Activated T-helper 2 cell treated with anti-CD3 and anti-CD28 coated beads, Interferon-gamma antibody, Interleukin-2, Interleukin-4, amounts not matched to agents 10 μg/mL and 5 μg/mL and 100 μg/mL, durations not matched to agents 14 hours and 24 hours and 36 hours (primary cell): ENCODE data around the gene RIMBP2. TPM values are rescaled to one million over a fixed set of nuclear protein-coding genes. Genes with fewer than 3 reads are reported as not detected.
"Not testable (repeated sequence)": the region's sequence is repeated elsewhere in the genome, so short reads cannot be mapped to it uniquely, and the experiment has no call there.

Source experiments
- DNase-seq: peaks from one replicate; pipeline ENCODE4 v3.0.0; 2021; ENCODE audit warnings: low spot score
- H3K27ac Mint-ChIP-seq: one replicate; pipeline ENCODE4 v1.8.0; 2021; ENCODE audit warnings: mixed read lengths
- H3K27me3 Mint-ChIP-seq: one replicate; pipeline ENCODE4 v1.8.0; 2021; ENCODE audit warnings: low read depth, mixed read lengths
- H3K36me3 Mint-ChIP-seq: one replicate; pipeline ENCODE4 v1.8.0; 2021; ENCODE audit warnings: low read depth, mixed read lengths
- H3K4me1 Mint-ChIP-seq: one replicate; pipeline ENCODE4 v1.8.0; 2021; ENCODE audit warnings: low read depth, mixed read lengths
- H3K4me3 Mint-ChIP-seq: one replicate; pipeline ENCODE4 v1.8.0; 2021; ENCODE audit warnings: low read depth, mild to moderate bottlenecking, moderate library complexity, mixed read lengths
- H3K9me3 Mint-ChIP-seq: one replicate; pipeline ENCODE4 v1.8.0; 2021; ENCODE audit warnings: mixed read lengths
- intact Hi-C: fragments of 100-400 bp; cut with micrococcal nuclease; formaldehyde crosslinking; loops from one replicate; pipeline ENCODE4 v1.15.1; 2023
- total RNA-seq: library from RNA; stranded (reverse); gene quantifications from 2 replicates; pipeline ENCODE4 v1.2.3, GENCODE V29; 2022

The RIMBP2 gene, protein sequence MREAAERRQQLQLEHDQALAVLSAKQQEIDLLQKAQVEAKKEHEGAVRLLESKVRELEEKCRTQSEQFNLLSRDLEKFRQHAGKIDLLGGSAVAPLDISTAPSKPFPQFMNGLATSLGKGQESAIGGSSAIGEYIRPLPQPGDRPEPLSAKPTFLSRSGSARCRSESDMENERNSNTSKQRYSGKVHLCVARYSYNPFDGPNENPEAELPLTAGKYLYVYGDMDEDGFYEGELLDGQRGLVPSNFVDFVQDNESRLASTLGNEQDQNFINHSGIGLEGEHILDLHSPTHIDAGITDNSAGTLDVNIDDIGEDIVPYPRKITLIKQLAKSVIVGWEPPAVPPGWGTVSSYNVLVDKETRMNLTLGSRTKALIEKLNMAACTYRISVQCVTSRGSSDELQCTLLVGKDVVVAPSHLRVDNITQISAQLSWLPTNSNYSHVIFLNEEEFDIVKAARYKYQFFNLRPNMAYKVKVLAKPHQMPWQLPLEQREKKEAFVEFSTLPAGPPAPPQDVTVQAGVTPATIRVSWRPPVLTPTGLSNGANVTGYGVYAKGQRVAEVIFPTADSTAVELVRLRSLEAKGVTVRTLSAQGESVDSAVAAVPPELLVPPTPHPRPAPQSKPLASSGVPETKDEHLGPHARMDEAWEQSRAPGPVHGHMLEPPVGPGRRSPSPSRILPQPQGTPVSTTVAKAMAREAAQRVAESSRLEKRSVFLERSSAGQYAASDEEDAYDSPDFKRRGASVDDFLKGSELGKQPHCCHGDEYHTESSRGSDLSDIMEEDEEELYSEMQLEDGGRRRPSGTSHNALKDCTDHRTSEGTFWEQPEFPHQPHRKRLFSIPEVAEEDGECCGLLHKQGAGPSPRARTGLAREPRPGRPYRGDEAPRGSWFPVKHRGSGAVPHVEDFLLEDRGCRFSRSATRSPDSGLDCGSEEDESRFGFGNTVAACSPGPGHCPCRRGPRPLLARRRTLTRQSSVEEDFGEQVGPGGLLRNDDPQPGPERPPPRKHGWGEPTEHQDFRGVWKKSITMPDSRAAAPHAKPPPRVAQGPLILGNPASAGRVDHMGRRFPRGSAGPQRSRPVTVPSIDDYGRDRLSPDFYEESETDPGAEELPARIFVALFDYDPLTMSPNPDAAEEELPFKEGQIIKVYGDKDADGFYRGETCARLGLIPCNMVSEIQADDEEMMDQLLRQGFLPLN (N-terminal part only)
- not detected in 2 replicates for total RNA-seq

DNA sequence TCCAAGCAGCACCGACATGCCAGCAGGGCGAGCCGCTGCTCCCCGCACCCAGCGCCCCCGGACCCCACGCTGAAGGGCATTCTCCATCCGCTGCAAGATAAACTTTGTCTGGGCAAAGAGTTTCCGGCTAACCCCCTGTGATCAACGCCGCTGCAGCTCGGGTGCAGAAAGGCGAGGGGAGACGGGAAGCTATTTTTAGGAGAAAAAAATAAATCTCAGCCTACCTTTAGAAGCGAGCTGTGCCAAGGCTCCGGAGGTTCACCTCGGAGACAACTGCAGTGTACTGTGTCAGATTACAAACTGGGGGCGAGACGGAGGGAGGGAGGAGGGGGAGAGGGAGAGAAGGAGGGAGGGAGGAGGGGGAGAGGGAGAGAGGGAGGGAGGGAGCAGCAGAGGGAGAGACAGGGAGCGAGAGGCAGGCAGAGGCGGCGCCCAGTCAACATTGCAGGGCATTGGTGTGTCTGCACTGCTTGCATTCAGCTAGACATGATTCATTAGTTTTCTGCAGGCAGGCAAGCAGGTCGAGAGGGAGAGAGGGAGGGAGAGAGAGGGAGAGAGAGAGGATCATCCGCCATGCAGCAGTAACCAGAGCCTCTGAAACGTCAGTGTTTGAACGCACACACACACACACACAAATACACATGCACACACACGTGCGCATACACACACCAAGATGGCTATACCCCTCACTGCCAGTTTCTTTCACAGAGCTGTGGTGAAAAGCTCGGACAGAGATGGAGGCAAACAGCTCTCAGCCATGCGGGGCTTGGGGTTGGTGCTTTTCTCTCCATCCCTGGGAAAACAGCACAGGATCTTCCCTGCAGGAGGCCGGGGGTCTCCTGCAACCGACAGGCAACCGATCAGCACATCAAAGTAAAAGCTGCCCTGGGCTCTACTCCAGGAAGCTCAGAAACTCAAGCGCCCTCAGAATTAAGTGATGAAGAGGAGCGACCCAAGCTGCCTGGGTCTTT lies at the start of gene RIMBP2:
Gene RIMBP2, minus strand, starts transcription at position 302 of the 971 bp plus-strand sequence. CDS start 237,286 bp downstream, outside the sequence.
- intact Hi-C loops: no loop called here
- H3K27me3 Mint-ChIP-seq: peaks cover 48% of the 10 kb centered on the region
- no peak within 1 kb of the TSS for H3K27ac Mint-ChIP-seq
- no peaks in the 10 kb centered on the region for H3K4me1 Mint-ChIP-seq
- H3K9me3 Mint-ChIP-seq: peaks cover 5% of the 10 kb centered on the region
- H3K4me3 Mint-ChIP-seq: no peak within 1 kb of the TSS
- no peak for DNase-seq
- H3K36me3 Mint-ChIP-seq: no peaks in the 10 kb centered on the region

DNA sequence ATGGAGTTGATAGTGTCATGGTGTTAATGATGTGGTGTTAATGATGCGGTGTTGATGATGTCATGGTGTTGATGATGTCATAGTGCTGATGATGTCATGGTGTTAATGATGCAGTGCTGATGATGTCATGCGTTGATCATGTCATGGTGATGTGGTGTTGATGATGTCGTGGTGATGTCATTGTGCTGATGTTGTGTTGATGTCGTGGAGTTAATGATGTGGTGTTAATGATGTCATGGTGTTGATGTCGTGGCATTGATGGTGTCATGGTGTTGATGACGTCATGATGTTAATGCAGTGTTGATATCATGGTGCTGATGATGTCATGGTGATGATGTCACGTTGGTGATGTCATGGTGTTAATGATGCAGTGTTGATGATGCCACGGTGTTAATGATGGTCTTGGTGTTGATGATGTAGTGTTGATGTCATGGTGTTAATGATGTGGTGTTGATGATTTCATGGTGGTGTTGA lies 49.1 kb upstream of the RIMBP2 start:
- Mint-ChIP-seq H3K9me3 (no peaks in the 10 kb centered on the region), H3K4me1 (peaks cover 2% of the 10 kb centered on the region), H3K36me3 (no peaks in the 10 kb centered on the region), H3K27ac (no peak overlapping the region), H3K4me3 (no peak overlapping the region), H3K27me3 (peaks cover 4% of the 10 kb centered on the region)
- no peak for DNase-seq
- intact Hi-C loops: no loop called here

DNA sequence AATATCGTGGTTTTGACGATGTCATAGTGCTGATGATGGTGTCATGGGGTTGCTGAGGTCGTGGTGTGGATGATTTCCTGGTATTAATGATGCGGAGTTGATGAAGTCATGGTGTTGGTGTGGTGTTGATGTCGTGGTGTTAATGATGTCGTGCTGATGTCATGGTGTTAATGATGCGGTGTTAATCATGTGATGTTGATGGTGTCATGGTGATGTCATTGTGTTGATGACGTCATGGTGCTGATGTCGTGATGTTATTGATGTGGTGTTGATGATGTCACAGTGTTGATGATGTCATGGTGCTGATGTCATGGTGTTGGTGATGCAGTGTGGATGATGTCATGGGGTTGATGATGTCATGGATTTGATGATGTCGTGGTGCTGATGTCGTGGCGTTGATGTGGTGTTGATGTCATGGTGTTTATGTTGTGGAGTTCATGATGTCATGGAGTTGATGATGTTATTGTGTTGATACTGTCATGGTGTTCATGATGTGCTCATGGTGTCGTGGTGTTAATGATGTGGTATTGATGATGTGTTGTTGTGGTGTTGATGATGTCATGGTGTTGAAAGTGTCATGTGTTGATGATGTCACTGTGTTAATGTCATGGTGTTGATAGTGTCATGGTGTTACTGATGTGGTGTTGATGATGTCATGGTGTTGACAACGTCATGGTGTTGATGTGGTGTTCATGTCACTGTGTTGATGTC lies 48.5 kb upstream of the RIMBP2 start:
- H3K27ac Mint-ChIP-seq: no peak overlapping the region
- intact Hi-C loops: loop anchor here (5.0 kb wide), 1 partner anchor 368 kb away; no protein-coding TSS in a partner anchor
- no peaks in the 10 kb centered on the region for H3K9me3 Mint-ChIP-seq
- no peaks in the 10 kb centered on the region for H3K36me3 Mint-ChIP-seq
- peaks cover 4% of the 10 kb centered on the region for H3K27me3 Mint-ChIP-seq
- no peak overlapping the region for H3K4me3 Mint-ChIP-seq
- DNase-seq: peak; percentile 49
- H3K4me1 Mint-ChIP-seq: peaks cover 4% of the 10 kb centered on the region

DNA sequence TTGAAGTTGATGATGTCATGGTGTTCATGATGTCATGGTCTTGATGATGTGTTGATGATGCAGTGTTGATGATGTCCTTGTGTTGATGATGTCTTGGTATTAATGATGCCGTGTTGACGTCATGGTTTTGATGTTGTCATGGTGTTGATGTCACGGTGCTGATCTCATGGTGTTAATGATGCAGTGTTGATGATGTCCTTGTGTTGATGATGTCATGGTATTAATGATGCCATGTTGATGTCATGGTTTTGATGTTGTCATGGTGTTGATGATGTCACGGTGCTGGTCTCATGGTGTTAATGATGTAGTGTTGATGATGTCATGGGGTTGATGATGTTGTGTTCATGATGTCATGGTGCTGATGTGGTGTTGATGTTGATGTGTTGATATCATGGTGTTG lies 48.0 kb upstream of the RIMBP2 start:
- Mint-ChIP-seq H3K9me3 (no peaks in the 10 kb centered on the region), H3K4me3 (no peak overlapping the region), H3K27me3 (peaks cover 4% of the 10 kb centered on the region), H3K4me1 (peaks cover 4% of the 10 kb centered on the region), H3K27ac (no peak overlapping the region), H3K36me3 (no peaks in the 10 kb centered on the region)
- DNase-seq: no peak
- intact Hi-C loops: loop anchor here (5.0 kb wide), 1 partner anchor 368 kb away; no protein-coding TSS in a partner anchor

DNA sequence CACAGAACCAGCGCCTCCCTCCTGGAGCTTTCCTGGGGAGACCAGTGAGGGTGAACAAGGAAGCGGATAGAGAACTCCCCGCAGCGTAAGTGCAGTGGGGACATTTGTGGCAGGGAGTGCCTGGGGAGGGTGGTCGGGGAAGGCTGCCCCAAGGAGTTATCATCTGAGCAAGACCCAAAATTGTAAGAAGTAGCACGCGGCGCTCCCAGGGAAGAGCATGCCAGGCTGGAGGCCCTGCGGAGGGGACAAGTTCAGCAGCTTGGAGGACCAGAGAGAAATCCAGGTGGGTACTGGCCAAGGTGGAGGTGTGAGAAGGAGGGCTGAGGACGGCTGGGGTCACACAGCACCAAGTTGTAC lies 46.2 kb upstream of the RIMBP2 start:
- no peak for DNase-seq
- Mint-ChIP-seq H3K27me3 (no peaks in the 10 kb centered on the region), H3K27ac (no peak overlapping the region), H3K4me1 (peaks cover 4% of the 10 kb centered on the region), H3K36me3 (no peaks in the 10 kb centered on the region), H3K9me3 (no peaks in the 10 kb centered on the region), H3K4me3 (no peak overlapping the region)
- intact Hi-C loops: loop anchor here (5.0 kb wide), 1 partner anchor 370 kb away; no protein-coding TSS in a partner anchor

DNA sequence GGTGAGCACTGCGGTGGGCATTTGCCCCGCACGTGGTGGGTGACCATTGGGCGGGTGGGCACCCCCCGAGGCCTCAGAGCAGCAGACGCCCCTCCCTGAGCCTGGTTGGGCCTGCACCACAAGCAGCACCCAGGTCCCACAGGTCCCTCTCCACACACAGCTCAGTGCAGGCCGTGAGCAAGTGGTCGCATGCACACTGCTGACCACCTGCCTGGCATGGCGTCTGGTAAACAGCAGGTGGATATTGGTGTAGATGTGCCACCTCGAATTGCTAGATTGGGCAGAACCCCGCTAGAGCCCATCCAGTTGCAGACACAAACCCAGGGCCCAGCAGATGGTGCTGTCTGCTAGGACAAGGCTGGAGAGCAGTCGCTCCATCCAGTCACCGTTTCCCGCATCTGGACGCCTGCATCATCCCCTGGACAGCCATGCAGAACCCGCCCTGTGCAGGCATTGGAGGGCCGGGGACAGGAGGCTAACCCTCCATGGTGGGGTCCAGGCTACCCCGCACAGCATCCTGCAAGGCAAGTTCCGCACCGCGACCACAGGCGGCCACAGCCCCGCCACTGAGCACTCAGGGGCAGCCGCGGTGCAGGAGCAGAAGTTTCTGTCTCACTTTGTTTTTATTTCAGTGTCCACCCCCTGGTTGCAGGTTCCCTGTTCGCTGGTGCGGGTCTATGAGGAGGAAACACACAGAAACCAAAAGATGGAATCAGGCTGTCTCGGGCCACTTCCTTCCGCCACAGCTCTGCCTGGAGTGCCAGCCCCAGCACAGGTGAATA lies 45.6 kb upstream of the RIMBP2 start:
- Mint-ChIP-seq H3K9me3 (no peaks in the 10 kb centered on the region), H3K27ac (no peak overlapping the region), H3K4me1 (peaks cover 4% of the 10 kb centered on the region), H3K36me3 (no peaks in the 10 kb centered on the region), H3K27me3 (no peaks in the 10 kb centered on the region), H3K4me3 (no peak overlapping the region)
- DNase-seq: peak; percentile 22
- intact Hi-C loops: loop anchor here (1.0 to 5.0 kb wide), 2 partner anchors 58 to 371 kb away; no protein-coding TSS in a partner anchor

DNA sequence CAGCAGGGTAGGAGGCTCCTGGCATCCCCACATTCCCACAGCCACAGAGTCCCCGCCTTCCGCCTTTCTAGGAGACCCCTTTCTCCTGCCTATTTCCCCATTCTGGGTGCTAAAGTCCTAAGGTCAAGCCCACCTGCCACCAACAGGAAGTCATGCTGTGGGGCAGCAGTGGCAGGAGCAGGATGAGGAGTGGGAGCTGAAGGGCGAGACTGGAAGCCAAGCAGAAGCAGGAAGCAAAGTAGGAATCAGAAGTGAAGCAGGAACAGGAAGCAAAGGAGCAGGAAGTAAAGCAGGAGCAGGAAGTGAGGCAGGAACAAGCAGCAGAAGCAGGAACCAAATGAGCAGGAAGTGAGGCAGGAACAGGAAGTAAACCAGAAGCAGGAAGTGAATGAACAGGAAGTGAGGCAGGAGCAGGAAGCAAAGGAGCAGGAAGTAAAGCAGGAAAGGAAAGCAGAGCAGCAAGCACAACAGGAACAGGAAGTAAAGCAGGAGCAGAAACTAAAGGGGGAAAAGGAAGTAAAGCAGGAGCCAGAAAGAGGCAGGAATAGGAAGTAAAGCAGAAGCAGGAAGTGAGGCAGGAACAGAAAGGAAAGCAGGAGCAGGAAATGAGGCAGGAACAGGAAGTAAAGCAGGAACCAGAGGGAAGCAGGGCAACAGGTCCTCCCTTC lies 38.3 kb upstream of the RIMBP2 start:
- H3K27me3 Mint-ChIP-seq: peaks cover 2% of the 10 kb centered on the region
- peaks cover 7% of the 10 kb centered on the region for H3K9me3 Mint-ChIP-seq
- peaks cover 6% of the 10 kb centered on the region for H3K36me3 Mint-ChIP-seq
- peak overlapping the region; percentile 19 for H3K4me3 Mint-ChIP-seq
- DNase-seq: no peak
- peaks cover 5% of the 10 kb centered on the region for H3K4me1 Mint-ChIP-seq
- peak overlapping the region; percentile 56 for H3K27ac Mint-ChIP-seq
- intact Hi-C loops: no loop called here

DNA sequence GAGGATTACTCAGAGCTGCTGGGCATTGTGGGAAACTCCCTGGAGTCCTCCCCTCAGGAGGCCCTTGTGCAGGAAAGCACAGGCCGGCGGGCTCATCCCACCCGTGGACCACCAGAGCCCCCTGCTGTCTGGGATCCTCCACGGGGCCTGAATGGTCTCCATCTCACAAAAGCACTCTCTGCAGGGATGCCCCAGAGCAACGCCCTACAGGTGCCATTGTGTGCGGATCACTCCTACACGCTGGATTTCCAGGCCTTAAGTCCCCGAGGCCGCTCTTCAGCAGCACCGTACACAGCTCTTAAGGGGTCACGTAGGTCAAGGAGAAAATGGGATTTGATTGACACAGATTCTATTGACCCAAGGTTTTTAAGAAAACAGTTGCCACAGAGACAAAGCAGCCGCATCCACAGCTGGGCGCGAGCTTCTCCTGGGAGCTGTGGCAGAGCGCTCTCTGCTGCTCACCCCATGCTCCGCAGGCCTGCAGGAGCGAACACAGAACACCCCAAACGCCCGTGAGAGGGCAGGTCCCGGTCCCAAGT lies 36.7 kb upstream of the RIMBP2 start:
- H3K36me3 Mint-ChIP-seq: peaks cover 6% of the 10 kb centered on the region
- no peak for DNase-seq
- H3K4me1 Mint-ChIP-seq: peaks cover 6% of the 10 kb centered on the region
- H3K4me3 Mint-ChIP-seq: no peak overlapping the region
- H3K9me3 Mint-ChIP-seq: peaks cover 7% of the 10 kb centered on the region
- no peak overlapping the region for H3K27ac Mint-ChIP-seq
- peaks cover 7% of the 10 kb centered on the region for H3K27me3 Mint-ChIP-seq
- intact Hi-C loops: no loop called here

DNA sequence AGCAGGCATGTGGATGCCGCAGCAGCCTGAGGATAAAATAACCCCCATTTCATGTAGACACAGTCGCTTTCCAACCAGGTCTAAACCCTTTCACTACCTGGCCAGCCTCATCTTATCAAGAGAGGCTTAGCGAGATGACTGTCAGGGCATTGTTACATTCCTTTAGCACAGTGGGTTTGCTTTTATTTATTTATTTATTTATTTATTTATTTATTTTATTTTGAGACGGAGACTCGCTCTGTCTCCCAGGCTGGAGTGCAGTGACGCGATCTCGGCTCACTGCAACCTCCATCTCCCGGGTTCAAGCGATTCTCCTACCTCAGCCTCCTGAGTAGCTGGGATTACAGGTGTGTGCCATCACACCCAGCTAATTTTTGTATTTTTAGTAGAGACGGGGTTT lies 35.9 kb upstream of the RIMBP2 start:
- H3K9me3 Mint-ChIP-seq, H3K4me3 Mint-ChIP-seq, H3K4me1 Mint-ChIP-seq, DNase-seq, intact Hi-C loops, H3K27ac Mint-ChIP-seq, H3K27me3 Mint-ChIP-seq, H3K36me3 Mint-ChIP-seq: not testable (repeated sequence)

DNA sequence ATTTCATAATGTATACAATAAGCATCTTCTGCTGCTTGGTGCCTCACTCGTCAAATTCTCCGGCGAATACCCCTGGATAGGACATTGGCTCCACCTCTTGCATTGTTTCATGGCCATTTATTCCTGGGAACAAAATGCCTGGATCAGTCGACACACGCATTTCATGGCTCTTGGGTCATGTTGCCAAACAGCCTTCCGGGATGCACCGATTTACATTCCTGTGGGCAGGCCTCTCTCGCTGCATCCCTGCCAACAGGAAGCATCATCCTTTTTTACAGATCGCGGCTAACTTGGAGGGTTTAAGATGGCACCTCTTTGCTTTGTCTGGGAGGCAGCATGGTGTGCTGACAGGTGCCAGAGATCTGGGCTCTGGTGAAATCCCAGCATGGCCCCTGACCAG lies 32.7 kb upstream of the RIMBP2 start:
- Mint-ChIP-seq H3K27me3 (peaks cover 7% of the 10 kb centered on the region), H3K9me3 (no peaks in the 10 kb centered on the region), H3K36me3 (no peaks in the 10 kb centered on the region), H3K4me3 (no peak overlapping the region), H3K27ac (no peak overlapping the region), H3K4me1 (peaks cover 1% of the 10 kb centered on the region)
- no peak for DNase-seq
- intact Hi-C loops: no loop called here
